ENCODE measurements around the gene ZNF77.

The ZNF77 gene

DNA sequence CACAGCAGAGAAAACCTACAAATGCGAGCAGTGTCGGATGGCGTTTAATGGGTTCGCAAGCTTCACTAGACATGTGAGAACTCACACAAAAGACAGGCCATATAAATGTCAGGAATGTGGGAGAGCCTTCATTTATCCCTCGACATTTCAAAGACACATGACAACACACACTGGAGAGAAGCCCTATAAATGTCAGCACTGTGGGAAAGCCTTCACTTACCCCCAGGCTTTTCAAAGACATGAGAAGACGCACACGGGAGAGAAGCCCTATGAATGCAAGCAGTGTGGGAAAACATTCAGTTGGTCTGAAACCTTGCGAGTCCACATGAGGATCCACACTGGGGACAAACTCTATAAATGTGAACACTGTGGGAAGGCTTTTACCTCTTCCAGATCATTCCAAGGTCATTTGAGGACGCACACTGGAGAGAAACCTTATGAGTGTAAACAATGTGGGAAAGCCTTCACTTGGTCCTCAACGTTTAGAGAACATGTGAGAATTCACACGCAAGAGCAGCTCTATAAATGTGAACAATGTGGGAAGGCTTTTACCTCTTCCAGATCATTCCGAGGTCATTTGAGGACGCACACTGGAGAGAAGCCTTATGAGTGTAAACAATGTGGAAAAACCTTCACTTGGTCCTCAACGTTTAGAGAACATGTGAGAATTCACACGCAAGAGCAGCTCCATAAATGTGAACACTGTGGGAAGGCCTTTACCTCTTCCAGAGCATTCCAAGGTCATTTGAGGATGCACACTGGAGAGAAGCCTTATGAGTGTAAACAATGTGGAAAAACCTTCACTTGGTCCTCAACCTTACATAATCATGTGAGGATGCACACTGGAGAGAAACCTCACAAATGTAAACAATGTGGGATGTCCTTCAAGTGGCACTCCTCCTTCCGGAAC is 27.2 kb downstream of the ZNF77 start:
- H3K9me3 ChIP-seq (ENCODE audit: control insufficient read depth, insufficient read depth, low read depth, low read length): no peaks in the 10 kb centered on the region
- no peak overlapping the region for H3K4me3 ChIP-seq (ENCODE audit: low read depth, low read length)
- H3K36me3 ChIP-seq (ENCODE audit: control insufficient read depth in 2 of 2, insufficient read depth in 1 of 2, low read length in 2 of 2): peaks cover 6 to 50% of the 10 kb centered on the region in 2 experiments; a peak in 2 of 3 replicates
- ChIA-PET POLR2A (no interaction called here), CTCF (no interaction called here)
- H3K4me1 ChIP-seq (ENCODE audit: control insufficient read depth, insufficient read depth, low read length): no peaks in the 10 kb centered on the region
- TF ChIP-seq ZNF274 (IDR thresholded peaks at IDR 0.05; ENCODE audit: low read length): no peak
- TF ChIP-seq ZNF274 (tag by site-specific recombination; IDR thresholded peaks at IDR 0.05; ENCODE audit: borderline replicate concordance): peak; percentile 81; the same call in 1 of the 2 replicates
- TF ChIP-seq SETDB1 (IDR thresholded peaks at IDR 0.05; ENCODE audit: insufficient read length, low read length): peak; percentile 98
- no peak for TF ChIP-seq ZNF140 (tag by site-specific recombination; IDR thresholded peaks at IDR 0.05)
- no peak for TF ChIP-seq ZNF211 (tag by site-specific recombination; IDR thresholded peaks at IDR 0.05; ENCODE audit: low read depth)
- TF ChIP-seq, protein P1, sequence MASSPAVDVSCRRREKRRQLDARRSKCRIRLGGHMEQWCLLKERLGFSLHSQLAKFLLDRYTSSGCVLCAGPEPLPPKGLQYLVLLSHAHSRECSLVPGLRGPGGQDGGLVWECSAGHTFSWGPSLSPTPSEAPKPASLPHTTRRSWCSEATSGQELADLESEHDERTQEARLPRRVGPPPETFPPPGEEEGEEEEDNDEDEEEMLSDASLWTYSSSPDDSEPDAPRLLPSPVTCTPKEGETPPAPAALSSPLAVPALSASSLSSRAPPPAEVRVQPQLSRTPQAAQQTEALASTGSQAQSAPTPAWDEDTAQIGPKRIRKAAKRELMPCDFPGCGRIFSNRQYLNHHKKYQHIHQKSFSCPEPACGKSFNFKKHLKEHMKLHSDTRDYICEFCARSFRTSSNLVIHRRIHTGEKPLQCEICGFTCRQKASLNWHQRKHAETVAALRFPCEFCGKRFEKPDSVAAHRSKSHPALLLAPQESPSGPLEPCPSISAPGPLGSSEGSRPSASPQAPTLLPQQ (tag by site-specific recombination; IDR thresholded peaks at IDR 0.05): no peak
- TF ChIP-seq ZNF544 (tag by site-specific recombination; IDR thresholded peaks at IDR 0.05): no peak
- no peak overlapping the region for H3K27ac ChIP-seq (ENCODE audit: extremely low read depth, low read depth, low read length)

DNA sequence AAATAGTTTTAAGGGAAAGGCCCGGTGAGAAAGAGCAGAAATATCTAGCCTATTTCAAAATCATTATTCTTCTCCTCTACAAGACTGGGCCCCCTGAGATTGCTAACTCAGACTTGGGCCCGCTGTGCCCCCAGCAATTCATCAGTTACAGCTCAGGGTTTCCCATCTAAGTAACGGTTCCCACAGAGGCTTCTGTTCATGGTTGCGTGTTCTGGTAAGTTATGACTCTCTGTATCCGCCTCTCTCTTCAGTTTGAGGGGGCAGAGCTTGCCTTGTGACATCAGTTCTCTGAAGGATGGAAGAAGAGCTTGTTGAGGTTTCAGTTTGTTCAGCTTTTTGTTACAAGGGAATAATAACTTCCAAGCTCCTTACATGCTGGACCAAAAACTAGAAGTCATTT is 32.5 kb downstream of the ZNF77 start:
- CTCF ChIA-PET: interaction anchor here (1.2 kb wide), 2 partner anchors 25 to 93 kb away, joined by 3 to 6 read pairs; partner anchors contain the start of gene ZNF554
- POLR2A ChIA-PET: no interaction called here
- TF ChIP-seq ZNF394 (tag by site-specific recombination; IDR thresholded peaks at IDR 0.05; ENCODE audit: borderline replicate concordance) (no peak), ZNF114 (tag by site-specific recombination; IDR thresholded peaks at IDR 0.05) (no peak), ZSCAN30 (tag by site-specific recombination; IDR thresholded peaks at IDR 0.05) (no peak), ZBTB1 (tag by site-specific recombination; IDR thresholded peaks at IDR 0.05) (no peak), SALL2 (tag by site-specific recombination; IDR thresholded peaks at IDR 0.05; ENCODE audit: borderline replicate concordance) (no peak), OVOL3 (tag by site-specific recombination; IDR thresholded peaks at IDR 0.05) (no peak), ZNF132 (tag by site-specific recombination; IDR thresholded peaks at IDR 0.05; ENCODE audit: borderline replicate concordance) (no peak), ZNF843 (tag by site-specific recombination; IDR thresholded peaks at IDR 0.05) (no peak), ZNF416 (tag by site-specific recombination; IDR thresholded peaks at IDR 0.05) (no peak), MEIS1 (CRISPR knock-in tag; IDR thresholded peaks at IDR 0.05; ENCODE audit: borderline replicate concordance) (no peak), ZNF529 (tag by site-specific recombination; IDR thresholded peaks at IDR 0.05; ENCODE audit: insufficient replicate concordance) (no peak), TCF7L2 (IDR thresholded peaks at IDR 0.05; ENCODE audit: borderline replicate concordance, low read depth, low read length) (no peak), ZNF610 (tag by site-specific recombination; IDR thresholded peaks at IDR 0.05; ENCODE audit: borderline replicate concordance) (no peak), ZNF169 (tag by site-specific recombination; IDR thresholded peaks at IDR 0.05) (no peak), ZFP41 (tag by site-specific recombination; IDR thresholded peaks at IDR 0.05; ENCODE audit: borderline replicate concordance) (no peak), KLF16 (tag by site-specific recombination; IDR thresholded peaks at IDR 0.05) (no peak), BCL11A (tag by site-specific recombination; IDR thresholded peaks at IDR 0.05; ENCODE audit: low read depth) (no peak)
- TF ChIP-seq, protein P1 (tag by site-specific recombination; IDR thresholded peaks at IDR 0.05): no peak
- TF ChIP-seq, protein P2, sequence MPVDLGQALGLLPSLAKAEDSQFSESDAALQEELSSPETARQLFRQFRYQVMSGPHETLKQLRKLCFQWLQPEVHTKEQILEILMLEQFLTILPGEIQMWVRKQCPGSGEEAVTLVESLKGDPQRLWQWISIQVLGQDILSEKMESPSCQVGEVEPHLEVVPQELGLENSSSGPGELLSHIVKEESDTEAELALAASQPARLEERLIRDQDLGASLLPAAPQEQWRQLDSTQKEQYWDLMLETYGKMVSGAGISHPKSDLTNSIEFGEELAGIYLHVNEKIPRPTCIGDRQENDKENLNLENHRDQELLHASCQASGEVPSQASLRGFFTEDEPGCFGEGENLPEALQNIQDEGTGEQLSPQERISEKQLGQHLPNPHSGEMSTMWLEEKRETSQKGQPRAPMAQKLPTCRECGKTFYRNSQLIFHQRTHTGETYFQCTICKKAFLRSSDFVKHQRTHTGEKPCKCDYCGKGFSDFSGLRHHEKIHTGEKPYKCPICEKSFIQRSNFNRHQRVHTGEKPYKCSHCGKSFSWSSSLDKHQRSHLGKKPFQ (tag by site-specific recombination; IDR thresholded peaks at IDR 0.05): no peak
- TF ChIP-seq, protein P3, sequence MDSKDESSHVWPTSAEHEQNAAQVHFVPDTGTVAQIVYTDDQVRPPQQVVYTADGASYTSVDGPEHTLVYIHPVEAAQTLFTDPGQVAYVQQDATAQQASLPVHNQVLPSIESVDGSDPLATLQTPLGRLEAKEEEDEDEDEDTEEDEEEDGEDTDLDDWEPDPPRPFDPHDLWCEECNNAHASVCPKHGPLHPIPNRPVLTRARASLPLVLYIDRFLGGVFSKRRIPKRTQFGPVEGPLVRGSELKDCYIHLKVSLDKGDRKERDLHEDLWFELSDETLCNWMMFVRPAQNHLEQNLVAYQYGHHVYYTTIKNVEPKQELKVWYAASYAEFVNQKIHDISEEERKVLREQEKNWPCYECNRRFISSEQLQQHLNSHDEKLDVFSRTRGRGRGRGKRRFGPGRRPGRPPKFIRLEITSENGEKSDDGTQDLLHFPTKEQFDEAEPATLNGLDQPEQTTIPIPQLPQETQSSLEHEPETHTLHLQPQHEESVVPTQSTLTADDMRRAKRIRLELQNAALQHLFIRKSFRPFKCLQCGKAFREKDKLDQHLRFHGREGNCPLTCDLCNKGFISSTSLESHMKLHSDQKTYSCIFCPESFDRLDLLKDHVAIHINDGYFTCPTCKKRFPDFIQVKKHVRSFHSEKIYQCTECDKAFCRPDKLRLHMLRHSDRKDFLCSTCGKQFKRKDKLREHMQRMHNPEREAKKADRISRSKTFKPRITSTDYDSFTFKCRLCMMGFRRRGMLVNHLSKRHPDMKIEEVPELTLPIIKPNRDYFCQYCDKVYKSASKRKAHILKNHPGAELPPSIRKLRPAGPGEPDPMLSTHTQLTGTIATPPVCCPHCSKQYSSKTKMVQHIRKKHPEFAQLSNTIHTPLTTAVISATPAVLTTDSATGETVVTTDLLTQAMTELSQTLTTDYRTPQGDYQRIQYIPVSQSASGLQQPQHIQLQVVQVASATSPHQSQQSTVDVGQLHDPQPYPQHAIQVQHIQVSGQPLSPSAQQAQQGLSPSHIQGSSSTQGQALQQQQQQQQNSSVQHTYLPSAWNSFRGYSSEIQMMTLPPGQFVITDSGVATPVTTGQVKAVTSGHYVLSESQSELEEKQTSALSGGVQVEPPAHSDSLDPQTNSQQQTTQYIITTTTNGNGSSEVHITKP (tag by site-specific recombination; IDR thresholded peaks at IDR 0.05): no peak
- H3K4me3 ChIP-seq (ENCODE audit: low read depth, low read length): no peak overlapping the region
- no peaks in the 10 kb centered on the region for H3K9me3 ChIP-seq (ENCODE audit: control insufficient read depth, insufficient read depth, low read depth, low read length)
- no peaks in the 10 kb centered on the region for H3K4me1 ChIP-seq (ENCODE audit: control insufficient read depth, insufficient read depth, low read length)
- H3K36me3 ChIP-seq (ENCODE audit: control insufficient read depth in 2 of 2, insufficient read depth in 1 of 2, low read length in 2 of 2): peaks cover 6 to 38% of the 10 kb centered on the region in 2 experiments; a peak in 2 of 3 replicates
- no peak overlapping the region for H3K27ac ChIP-seq (ENCODE audit: extremely low read depth, low read depth, low read length)

Measured in HEK293 (cell line).